Measurements from ENCODE around the gene NCAM2. TPM values are rescaled to one million over a fixed set of nuclear protein-coding genes. Genes with fewer than 3 reads are reported as not detected.

The NCAM2 gene
- total RNA-seq, 4 donors from 2014 or later: 0.46 to 2.9 (median 1.3) TPM

DNA sequence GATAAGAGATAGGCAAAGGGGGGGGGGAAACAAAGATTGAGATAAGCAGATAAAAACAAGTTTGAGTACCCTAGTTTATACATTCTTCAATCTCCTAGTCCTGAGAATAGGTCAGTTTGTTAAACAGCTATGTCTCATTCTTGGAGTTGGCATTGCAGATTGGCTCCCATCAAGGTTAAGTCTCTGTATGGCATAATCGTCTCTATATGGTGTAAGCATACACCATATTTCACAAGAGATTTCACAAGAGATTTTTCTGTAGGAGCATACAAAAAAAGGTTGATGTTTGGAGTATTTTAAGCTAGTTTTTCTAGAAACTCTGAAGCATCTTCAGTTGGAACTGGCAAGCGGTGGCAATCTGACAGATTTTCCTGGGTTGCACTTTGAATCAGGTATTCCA lies 35.8 kb downstream of the NCAM2 start:
- intact Hi-C loops (cut with DNase I): no loop called here
- no peak overlapping the region for H3K27ac ChIP-seq
- H3K27me3 ChIP-seq: no peaks in the 10 kb centered on the region
- H3K9me3 ChIP-seq: no peaks in the 10 kb centered on the region
- no peaks in the 10 kb centered on the region for H3K4me1 ChIP-seq
- TF ChIP-seq POLR2A (IDR thresholded peaks at IDR 0.05): no peak
- TF ChIP-seq, protein P1, sequence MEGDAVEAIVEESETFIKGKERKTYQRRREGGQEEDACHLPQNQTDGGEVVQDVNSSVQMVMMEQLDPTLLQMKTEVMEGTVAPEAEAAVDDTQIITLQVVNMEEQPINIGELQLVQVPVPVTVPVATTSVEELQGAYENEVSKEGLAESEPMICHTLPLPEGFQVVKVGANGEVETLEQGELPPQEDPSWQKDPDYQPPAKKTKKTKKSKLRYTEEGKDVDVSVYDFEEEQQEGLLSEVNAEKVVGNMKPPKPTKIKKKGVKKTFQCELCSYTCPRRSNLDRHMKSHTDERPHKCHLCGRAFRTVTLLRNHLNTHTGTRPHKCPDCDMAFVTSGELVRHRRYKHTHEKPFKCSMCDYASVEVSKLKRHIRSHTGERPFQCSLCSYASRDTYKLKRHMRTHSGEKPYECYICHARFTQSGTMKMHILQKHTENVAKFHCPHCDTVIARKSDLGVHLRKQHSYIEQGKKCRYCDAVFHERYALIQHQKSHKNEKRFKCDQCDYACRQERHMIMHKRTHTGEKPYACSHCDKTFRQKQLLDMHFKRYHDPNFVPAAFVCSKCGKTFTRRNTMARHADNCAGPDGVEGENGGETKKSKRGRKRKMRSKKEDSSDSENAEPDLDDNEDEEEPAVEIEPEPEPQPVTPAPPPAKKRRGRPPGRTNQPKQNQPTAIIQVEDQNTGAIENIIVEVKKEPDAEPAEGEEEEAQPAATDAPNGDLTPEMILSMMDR (IDR thresholded peaks at IDR 0.05): no peak
- WGBS, 2 donors: 92 to 94% methylated on average over 2 of the region's 2 CpGs
- no peak for DNase-seq
- H3K4me3 ChIP-seq (replicated peaks in 1 of 3): no peak overlapping the region
- no peaks in the 10 kb centered on the region for H3K36me3 ChIP-seq

DNA sequence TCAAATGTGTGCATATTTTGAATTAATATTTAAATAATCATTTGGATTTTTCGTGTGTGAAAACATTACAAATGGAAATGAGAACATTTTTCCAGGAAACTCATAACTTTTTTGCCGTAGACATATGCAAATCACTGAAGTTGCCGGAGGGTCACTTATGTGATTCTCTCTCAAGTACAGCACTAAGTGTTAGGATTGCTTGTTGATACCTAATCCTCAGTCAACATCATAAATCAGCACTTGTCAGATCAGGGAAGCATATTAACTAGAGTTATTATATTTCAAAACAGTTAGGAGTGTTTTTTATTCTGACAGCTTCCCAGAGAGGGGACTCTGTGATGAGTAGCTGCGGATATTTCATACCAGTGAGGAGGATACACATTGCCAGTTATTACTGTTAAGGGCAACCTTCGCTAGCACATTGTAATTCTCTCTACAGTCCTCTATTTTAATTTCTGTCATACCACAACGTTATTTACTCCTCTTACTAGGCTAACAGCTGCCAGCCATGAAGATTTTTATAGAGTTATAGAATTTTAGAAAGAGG lies 41.5 kb downstream of the NCAM2 start:
- H3K27ac ChIP-seq: no peak overlapping the region
- no peaks in the 10 kb centered on the region for H3K27me3 ChIP-seq
- intact Hi-C loops (cut with DNase I): no loop called here
- H3K4me1 ChIP-seq: no peaks in the 10 kb centered on the region
- H3K4me3 ChIP-seq (replicated peaks in 1 of 3): no peak overlapping the region
- no peak for DNase-seq
- TF ChIP-seq, protein P1 (IDR thresholded peaks at IDR 0.05): no peak
- no peak for TF ChIP-seq POLR2A (IDR thresholded peaks at IDR 0.05)
- no peaks in the 10 kb centered on the region for H3K36me3 ChIP-seq
- 90 to 93% methylated on average over 6 of the region's 6 CpGs for WGBS, 2 donors
- H3K9me3 ChIP-seq: no peaks in the 10 kb centered on the region

DNA sequence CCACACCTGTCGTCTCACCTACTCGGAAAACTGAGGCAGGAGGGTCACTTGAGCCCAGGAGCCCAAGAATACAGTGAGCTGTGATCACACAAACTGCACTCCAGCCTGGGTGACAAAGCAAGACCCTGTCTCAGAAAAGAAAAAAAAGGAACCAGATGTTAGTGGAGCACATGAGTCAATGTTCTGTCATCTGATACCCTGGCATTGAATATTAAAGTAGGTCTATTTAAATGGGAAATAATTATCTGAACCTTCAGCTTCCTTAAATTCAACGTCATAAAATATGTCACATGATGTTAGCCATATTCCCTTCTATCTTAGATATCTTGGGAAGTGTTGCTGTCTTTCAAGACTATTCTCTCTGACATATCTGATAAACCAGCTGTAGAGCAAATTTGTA lies 47.3 kb downstream of the NCAM2 start:
- Histone ChIP-seq H3K36me3 (no peaks in the 10 kb centered on the region), H3K4me3 (replicated peaks in 1 of 3) (no peak overlapping the region), H3K27me3 (no peaks in the 10 kb centered on the region), H3K27ac (no peak overlapping the region), H3K9me3 (no peaks in the 10 kb centered on the region), H3K4me1 (no peaks in the 10 kb centered on the region)
- intact Hi-C loops (cut with DNase I): no loop called here
- no peak for DNase-seq
- TF ChIP-seq POLR2A (IDR thresholded peaks at IDR 0.05): no peak
- TF ChIP-seq, protein P1 (IDR thresholded peaks at IDR 0.05): no peak
- 80 to 82% methylated on average over 3 of the region's 3 CpGs for WGBS, 2 donors

DNA sequence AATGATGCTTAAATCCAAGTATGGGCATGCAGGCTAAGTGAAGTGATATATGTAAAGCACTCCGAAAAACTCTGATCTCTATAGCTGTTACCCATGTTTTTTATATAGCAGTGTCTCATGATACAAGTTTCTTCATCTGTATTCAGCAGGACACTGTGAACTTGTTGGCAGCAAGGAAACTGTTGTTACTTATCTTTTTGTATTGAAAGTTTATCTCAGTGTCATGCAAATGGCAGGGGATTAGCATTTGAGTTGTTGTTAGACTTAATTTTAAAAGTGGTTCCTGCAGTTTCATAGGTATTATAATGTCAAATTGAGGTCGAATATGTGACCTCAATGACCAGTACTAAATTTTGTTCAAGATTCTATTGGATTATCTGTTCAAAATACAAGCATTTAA lies 47.9 kb downstream of the NCAM2 start:
- DNase-seq: no peak
- 35 to 36% methylated on average over 2 of the region's 2 CpGs for WGBS, 2 donors
- H3K4me3 ChIP-seq (replicated peaks in 1 of 3): no peak overlapping the region
- no peaks in the 10 kb centered on the region for H3K27me3 ChIP-seq
- intact Hi-C loops (cut with DNase I): no loop called here
- TF ChIP-seq, protein P1 (IDR thresholded peaks at IDR 0.05): no peak
- TF ChIP-seq POLR2A (IDR thresholded peaks at IDR 0.05): no peak
- H3K27ac ChIP-seq: no peak overlapping the region
- H3K9me3 ChIP-seq: no peaks in the 10 kb centered on the region
- H3K4me1 ChIP-seq: no peaks in the 10 kb centered on the region
- no peaks in the 10 kb centered on the region for H3K36me3 ChIP-seq

DNA sequence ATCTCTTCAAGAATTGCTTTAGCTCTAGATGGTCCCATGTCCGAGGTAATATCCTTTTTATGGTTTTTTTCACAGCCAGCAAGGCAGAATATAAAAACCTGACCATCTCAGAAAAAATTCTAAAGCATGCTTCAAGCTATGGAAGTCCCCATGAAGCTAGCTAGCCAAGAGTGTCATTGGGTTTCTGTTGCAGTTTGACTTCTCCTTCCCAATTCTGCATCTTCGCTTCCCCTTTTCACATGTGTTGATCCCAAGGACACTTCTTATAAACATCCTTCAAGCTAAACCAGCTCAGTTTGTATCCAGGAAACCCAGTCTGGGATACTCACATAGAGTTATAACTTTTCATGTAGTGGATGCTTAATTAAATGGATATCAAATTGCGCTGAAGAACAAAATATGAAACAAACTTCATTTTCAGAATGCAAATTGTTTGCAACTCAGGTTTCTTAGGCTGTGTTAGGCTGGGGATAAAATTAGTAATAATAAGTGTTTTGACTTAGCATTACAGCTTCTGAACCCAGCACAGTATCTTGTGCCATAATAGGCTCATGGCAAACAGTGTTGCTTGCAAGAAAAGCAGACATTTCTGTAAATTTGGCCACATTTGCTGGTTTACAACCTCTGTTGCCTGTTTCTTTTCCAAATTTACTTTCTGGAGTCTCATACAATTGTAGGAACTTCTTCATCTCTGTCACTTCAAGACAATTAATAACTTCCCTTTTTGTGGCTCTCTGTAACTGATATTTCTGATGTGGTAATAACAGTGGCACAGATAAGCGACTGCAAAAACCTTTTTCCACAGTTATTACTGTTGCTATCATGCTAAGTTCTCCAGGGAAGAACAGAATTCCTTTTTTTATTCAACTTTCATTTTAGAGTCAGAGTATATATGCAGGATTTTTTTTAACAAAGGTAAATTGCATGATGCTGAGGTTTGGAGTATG lies 53.2 kb downstream of the NCAM2 start:
- Histone ChIP-seq H3K27ac (no peak overlapping the region), H3K27me3 (no peaks in the 10 kb centered on the region), H3K4me3 (replicated peaks in 1 of 3) (no peak overlapping the region), H3K36me3 (no peaks in the 10 kb centered on the region), H3K9me3 (no peaks in the 10 kb centered on the region), H3K4me1 (no peaks in the 10 kb centered on the region)
- WGBS, 2 donors: 67 to 68% methylated on average over 4 of the region's 4 CpGs
- TF ChIP-seq, protein P1 (IDR thresholded peaks at IDR 0.05): no peak
- TF ChIP-seq POLR2A (IDR thresholded peaks at IDR 0.05): no peak
- intact Hi-C loops (cut with DNase I): no loop called here
- DNase-seq: no peak

Measured in thyroid gland (tissue), 4 donors.